GM12878 (cell line): ENCODE measurements around the gene SMIM35. TPM values are rescaled to one million over a fixed set of nuclear protein-coding genes. Genes with fewer than 3 reads are reported as not detected.

Experiments used
- ATAC-seq: fragments of 200-7000 bp; cut with Tn5 transposase; 3 replicates; pipeline ENCODE4 v1.9.1; 2020; ENCODE audit warnings: mild to moderate bottlenecking, moderate library complexity
- BruUV-seq: library from RNA; stranded (reverse); fragments of 400-500 nt; replicated peaks from 2 replicates; lab custom pipeline; 2021; lab: Mats Ljungman, UMichigan
- CTCF ChIA-PET: fragments of 300-600 bp; sonication (Branson Sonifier 250); formaldehyde crosslinking; extraction: SDS; loops from one replicate; lab custom pipeline; 2021; ENCODE audit warnings: inconsistent platforms; lab: Yijun Ruan, JAX
- POLR2A ChIA-PET: fragments of 350-600 bp; formaldehyde crosslinking; extraction: SDS; loops from one replicate; lab custom pipeline; 2021; ENCODE audit warnings: inconsistent platforms; lab: Charles Lee
- RAD21 ChIA-PET: fragments of 300-600 bp; sonication (Branson Sonifier 250); formaldehyde crosslinking; loops from one replicate; lab custom pipeline; 2023; ENCODE audit warnings: antibody characterized with exemption; ENCODE audit not compliant: unreplicated experiment; lab: Charles Lee
- SMC1A ChIA-PET: fragments of 300-600 bp; sonication (Branson Sonifier 250); formaldehyde crosslinking; loops from one replicate; lab custom pipeline; 2023; ENCODE audit not compliant: unreplicated experiment, uncharacterized antibody; lab: Charles Lee
- DNase-seq: peaks from one replicate; pipeline ENCODE4 v3.0.0-alpha.2; 2011; ENCODE audit warnings: low read depth, low spot score
- FAIRE-seq: peaks from 3 replicates; lab custom pipeline; 2011; peaks lifted over from hg19 to GRCh38; lab: Jason Lieb, UNC
- H2AFZ ChIP-seq: 2 replicates; pipeline ENCODE4 v1.6.0; 2011; ENCODE audit warnings: low read depth, low read length, control low read depth; ENCODE audit not compliant: control insufficient read depth
- H3K27ac ChIP-seq: 2 replicates; pipeline ENCODE4 v1.5.1; 2011; ENCODE audit warnings: control low read depth; ENCODE audit not compliant: control insufficient read depth, insufficient read depth
- H3K27me3 ChIP-seq, 2 experiments: replicated peaks in 1 of 2; 2 replicates each; pipeline versions ENCODE4 v1.6.0 to v1.6.1; 2011; ENCODE audit warnings: low read length in 1 of 2; ENCODE audit not compliant: control insufficient read depth in 2 of 2, insufficient read depth in 2 of 2
- H3K36me3 ChIP-seq, 2 experiments: 2 replicates each; pipeline ENCODE4 v1.5.1; 2011; ENCODE audit warnings: low read length in 1 of 2; ENCODE audit not compliant: control insufficient read depth in 2 of 2, insufficient read depth in 2 of 2
- H3K4me1 ChIP-seq: 2 replicates; pipeline ENCODE4 v1.6.1; 2011; ENCODE audit warnings: mild to moderate bottlenecking, low read length, moderate library complexity, mixed read lengths; ENCODE audit not compliant: control insufficient read depth, insufficient read depth
- H3K4me2 ChIP-seq: 2 replicates; pipeline ENCODE4 v1.6.0; 2011; ENCODE audit warnings: control low read depth; ENCODE audit not compliant: control insufficient read depth, insufficient read depth
- H3K4me3 ChIP-seq: fragments of 200-600 bp; sonication (generic); 2 replicates; pipeline ENCODE4 v1.5.1; 2016
- H3K79me2 ChIP-seq: 2 replicates; pipeline ENCODE4 v1.6.0; 2011; ENCODE audit warnings: low read length; ENCODE audit not compliant: control insufficient read depth, insufficient read depth
- H3K9ac ChIP-seq: 2 replicates; pipeline ENCODE4 v1.8.0; 2011; ENCODE audit warnings: low read length, control low read depth, mixed read lengths; ENCODE audit not compliant: control insufficient read depth, insufficient read depth
- H3K9me3 ChIP-seq: replicated peaks from 3 replicates; pipeline ENCODE4 v1.5.1; 2011; ENCODE audit warnings: mild to moderate bottlenecking, low read length; ENCODE audit not compliant: control insufficient read depth, insufficient read depth
- H4K20me1 ChIP-seq: 2 replicates; pipeline ENCODE4 v1.6.0; 2011; ENCODE audit not compliant: control insufficient read depth, insufficient read depth
- BHLHE40 ChIP-seq, 2 experiments: fragments of 450-650 bp in 1 of 2; IDR thresholded peaks; 2 replicates each; pipeline ENCODE4 v1.6.1; 2011 to 2017; ENCODE audit warnings: low read depth in 2 of 2, borderline replicate concordance in 1 of 2, improper control_type of control experiment in 1 of 2, low read length in 1 of 2, mild to moderate bottlenecking in 1 of 2
- BMI1 ChIP-seq: fragments of 450-650 bp; IDR thresholded peaks from 2 replicates; pipeline ENCODE4 v1.6.1; 2016; ENCODE audit warnings: mild to moderate bottlenecking, moderate library complexity, borderline replicate concordance
- CHD4 ChIP-seq: fragments of 200-600 bp; sonication (generic); IDR thresholded peaks from 2 replicates; pipeline ENCODE4 v1.6.1; 2016; ENCODE audit warnings: mild to moderate bottlenecking
- CREM ChIP-seq: IDR thresholded peaks from 2 replicates; pipeline ENCODE4 v1.6.1; 2014; ENCODE audit warnings: antibody characterized with exemption, low read depth
- FOXM1 ChIP-seq: IDR thresholded peaks from 2 replicates; pipeline ENCODE4 v1.6.1; 2012; ENCODE audit warnings: low read depth, mild to moderate bottlenecking, inconsistent platforms, low read length, moderate library complexity
- IKZF2 ChIP-seq, 2 experiments: fragments of 450-650 bp; IDR thresholded peaks; 2 replicates each; pipeline ENCODE4 v1.6.1; 2017; ENCODE audit warnings: mild to moderate bottlenecking in 2 of 2, moderate library complexity in 2 of 2
- MEF2B ChIP-seq: fragments of 450-650 bp; IDR thresholded peaks from 2 replicates; pipeline ENCODE4 v1.6.1; 2018; ENCODE audit warnings: mild to moderate bottlenecking, moderate library complexity; ENCODE audit not compliant: partially characterized antibody, poor library complexity, severe bottlenecking
- MYB ChIP-seq: fragments of 150-350 bp; IDR thresholded peaks from 2 replicates; pipeline ENCODE4 v1.6.1; 2014; ENCODE audit warnings: mild to moderate bottlenecking, low read depth, low read length, borderline replicate concordance
- NR2C2 ChIP-seq: IDR thresholded peaks from 2 replicates; pipeline ENCODE4 v1.6.1; 2011; ENCODE audit warnings: borderline replicate concordance, low read depth; ENCODE audit not compliant: control insufficient read depth, insufficient read length
- PML ChIP-seq: IDR thresholded peaks from 2 replicates; pipeline ENCODE4 v1.6.1; 2012; ENCODE audit warnings: low read length, inconsistent platforms
- POLR2AphosphoS2 ChIP-seq: IDR thresholded peaks from 2 replicates; pipeline ENCODE4 v1.6.1; 2011; ENCODE audit warnings: low read depth, mild to moderate bottlenecking, low read length, improper control_type of control experiment, moderate library complexity
- RUNX3 ChIP-seq: IDR thresholded peaks from 2 replicates; pipeline ENCODE4 v1.6.1; 2012; ENCODE audit warnings: low read length, inconsistent platforms
- STAT3 ChIP-seq: IDR thresholded peaks from 2 replicates; pipeline ENCODE4 v1.6.1; 2011; ENCODE audit warnings: low read depth, low read length, improper control_type of control experiment
- WGBS: methylation state at CpG from one replicate; pipeline ENCODE4 v1.1.6; 2016; ENCODE audit warnings: low lambda C conversion rate; ENCODE audit not compliant: insufficient replicate concordance, insufficient coverage; ENCODE audit errors: missing lambda C conversion rate; 5-methylcytosine and 5-hydroxymethylcytosine counted together
- in situ Hi-C: fragments of 300-500 bp; cut with MboI; formaldehyde crosslinking; loops from 9 replicates; pipeline ENCODE4 v1.14.3; 2018; ENCODE audit warnings: mixed read lengths
- intact Hi-C: fragments of 100-400 bp; cut with micrococcal nuclease; formaldehyde crosslinking; loops from one replicate; pipeline ENCODE4 v1.14.2; 2022; ENCODE audit not compliant: unreplicated experiment
- polyA plus RNA-seq, 11 experiments: library from polyadenylated mRNA; depleted of rRNA in 4 of 11; unstranded in 6 of 11; stranded (reverse) in 5 of 11; fragments of >200 nt; fragmentation: Nextera tagmentation in 4 of 11; fragmentation: Illumina TruSeq in 1 of 11; extraction: Ambion mirVana in 4 of 11; extraction: Trizol in 1 of 11; gene quantifications; 1 replicate in 1 of 11; 2 replicates in 10 of 11; pipeline versions ENCODE4 v1.2.1 to v1.2.3, GENCODE V29; 2011 to 2016; ENCODE audit warnings: inconsistent platforms in 2 of 11, missing spikeins in 2 of 11, low read depth in 1 of 11
- total RNA-seq, 4 experiments: library from RNA; depleted of rRNA in 3 of 4; stranded (reverse); fragments of >200 nt in 3 of 4; fragmentation: Illumina TruSeq in 1 of 4; extraction: Trizol in 1 of 4; gene quantifications; 2 replicates each; pipeline versions ENCODE4 v1.2.1 to v1.2.3, GENCODE V29; 2013 to 2021
- TF ChIP-seq, protein P1 (sequence below): fragments of 450-650 bp; IDR thresholded peaks from 2 replicates; pipeline ENCODE4 v1.6.1; 2017; ENCODE audit warnings: borderline replicate concordance
- TF ChIP-seq, protein P2 (sequence below): fragments of 450-650 bp; IDR thresholded peaks from 2 replicates; pipeline ENCODE4 v1.6.1; 2017; ENCODE audit warnings: low read depth, mild to moderate bottlenecking, moderate library complexity
- TF ChIP-seq, protein P3 (sequence below): fragments of 150-350 bp; IDR thresholded peaks from 2 replicates; pipeline ENCODE4 v1.6.1; 2014; ENCODE audit warnings: mild to moderate bottlenecking, low read depth, low read length
- TF ChIP-seq, protein P4 (sequence below): fragments of 450-650 bp; IDR thresholded peaks from 2 replicates; pipeline ENCODE4 v1.6.1; 2017; ENCODE audit warnings: antibody characterized with exemption, mild to moderate bottlenecking, moderate library complexity

Gene SMIM35
- total and polyA plus RNA-seq, 10 of the 15 experiments (the other 5 are each of a cell fraction or from before 2014, with no cell fraction given) = 0.02 to 1.1 (median 0.05) TPM; not detected in 5

DNA sequence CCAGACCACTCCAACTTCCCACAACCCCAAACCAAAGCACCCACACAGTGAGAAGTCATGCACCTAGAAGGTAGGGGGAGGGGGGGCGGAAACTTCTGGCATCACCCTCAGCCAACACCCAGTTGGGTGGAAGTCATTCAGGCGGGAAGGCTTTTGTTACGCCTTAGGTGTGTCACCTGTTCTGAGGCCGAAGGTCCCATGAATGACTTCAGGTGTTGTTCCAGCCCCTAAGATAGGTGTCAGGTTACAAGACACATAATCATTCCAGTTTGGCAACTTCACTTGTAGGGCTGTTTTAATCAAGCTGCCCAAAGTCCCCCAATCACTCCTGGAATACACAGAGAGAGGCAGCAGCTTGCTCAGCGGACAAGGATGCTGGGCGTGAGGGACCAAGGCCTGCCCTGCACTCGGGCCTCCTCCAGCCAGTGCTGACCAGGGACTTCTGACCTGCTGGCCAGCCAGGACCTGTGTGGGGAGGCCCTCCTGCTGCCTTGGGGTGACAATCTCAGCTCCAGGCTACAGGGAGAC lies 9.9 kb downstream of the SMIM35 start, which contains the start of gene TMPRSS4:
TMPRSS4 (plus strand) TSS at position 325 of the 528 bp plus-strand sequence. CDS start 225 bp downstream, outside the sequence.
- intact Hi-C loops = no loop called here
- ChIA-PET RAD21 (interaction anchor here (1.1 kb wide), 1 partner anchor 42 kb away, joined by 3 read pairs; no protein-coding TSS in a partner anchor), POLR2A (no interaction called here), CTCF (interaction anchor here (1.4 kb wide), 1 partner anchor 24 kb away, joined by 4 read pairs; no protein-coding TSS in a partner anchor), SMC1A (interaction anchor here (0.6 kb wide), 1 partner anchor 123 kb away, joined by 3 read pairs; no protein-coding TSS in a partner anchor)
- H3K27ac ChIP-seq = no peak within 1 kb of the TSS
- H3K9ac ChIP-seq = no peak within 1 kb of the TSS
- no TSS peak for BruUV-seq
- DNase-seq (no peak), ATAC-seq (no peak; the same call in 1 of the 3 replicates), FAIRE-seq (no peak)
- no peaks in the 10 kb centered on the region for H3K9me3 ChIP-seq
- peaks cover 1 to 4% of the 10 kb centered on the region in 2 experiments; a peak in 2 of 4 replicates for H3K27me3 ChIP-seq
- H2AFZ ChIP-seq = no peak within 1 kb of the TSS
- H3K79me2 ChIP-seq = no peaks in the 10 kb centered on the region
- no peaks in the 10 kb centered on the region for H3K4me1 ChIP-seq
- no peak within 1 kb of the TSS for H3K4me3 ChIP-seq
- no peaks in the 10 kb centered on the region for H4K20me1 ChIP-seq
- no peaks in the 10 kb centered on the region for H3K36me3 ChIP-seq
- WGBS = 49% methylated on average over 7 of the region's 7 CpGs
- H3K4me2 ChIP-seq = no peak within 1 kb of the TSS
- in situ Hi-C loops = no loop called here
- TF ChIP-seq MEF2B (no peak), RUNX3 (no peak), BHLHE40 (IDR thresholded peaks at IDR 0.05; ENCODE audit: borderline replicate concordance in 1 of 2, low read depth in 2 of 2, low read length in 1 of 2) (no peak), IKZF2 (IDR thresholded peaks at IDR 0.05) (no peak; a peak in 1 of 4 replicates), NR2C2 (no peak), PML (no peak), MYB (no peak), STAT3 (no peak), FOXM1 (no peak), CHD4 (no peak), CREM (no peak), POLR2AphosphoS2 (no peak), BMI1 (no peak)
- TF ChIP-seq, protein P1, sequence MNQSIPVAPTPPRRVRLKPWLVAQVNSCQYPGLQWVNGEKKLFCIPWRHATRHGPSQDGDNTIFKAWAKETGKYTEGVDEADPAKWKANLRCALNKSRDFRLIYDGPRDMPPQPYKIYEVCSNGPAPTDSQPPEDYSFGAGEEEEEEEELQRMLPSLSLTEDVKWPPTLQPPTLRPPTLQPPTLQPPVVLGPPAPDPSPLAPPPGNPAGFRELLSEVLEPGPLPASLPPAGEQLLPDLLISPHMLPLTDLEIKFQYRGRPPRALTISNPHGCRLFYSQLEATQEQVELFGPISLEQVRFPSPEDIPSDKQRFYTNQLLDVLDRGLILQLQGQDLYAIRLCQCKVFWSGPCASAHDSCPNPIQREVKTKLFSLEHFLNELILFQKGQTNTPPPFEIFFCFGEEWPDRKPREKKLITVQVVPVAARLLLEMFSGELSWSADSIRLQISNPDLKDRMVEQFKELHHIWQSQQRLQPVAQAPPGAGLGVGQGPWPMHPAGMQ = no peak
- TF ChIP-seq, protein P2, sequence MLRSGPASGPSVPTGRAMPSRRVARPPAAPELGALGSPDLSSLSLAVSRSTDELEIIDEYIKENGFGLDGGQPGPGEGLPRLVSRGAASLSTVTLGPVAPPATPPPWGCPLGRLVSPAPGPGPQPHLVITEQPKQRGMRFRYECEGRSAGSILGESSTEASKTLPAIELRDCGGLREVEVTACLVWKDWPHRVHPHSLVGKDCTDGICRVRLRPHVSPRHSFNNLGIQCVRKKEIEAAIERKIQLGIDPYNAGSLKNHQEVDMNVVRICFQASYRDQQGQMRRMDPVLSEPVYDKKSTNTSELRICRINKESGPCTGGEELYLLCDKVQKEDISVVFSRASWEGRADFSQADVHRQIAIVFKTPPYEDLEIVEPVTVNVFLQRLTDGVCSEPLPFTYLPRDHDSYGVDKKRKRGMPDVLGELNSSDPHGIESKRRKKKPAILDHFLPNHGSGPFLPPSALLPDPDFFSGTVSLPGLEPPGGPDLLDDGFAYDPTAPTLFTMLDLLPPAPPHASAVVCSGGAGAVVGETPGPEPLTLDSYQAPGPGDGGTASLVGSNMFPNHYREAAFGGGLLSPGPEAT = no peak
- TF ChIP-seq, protein P3, sequence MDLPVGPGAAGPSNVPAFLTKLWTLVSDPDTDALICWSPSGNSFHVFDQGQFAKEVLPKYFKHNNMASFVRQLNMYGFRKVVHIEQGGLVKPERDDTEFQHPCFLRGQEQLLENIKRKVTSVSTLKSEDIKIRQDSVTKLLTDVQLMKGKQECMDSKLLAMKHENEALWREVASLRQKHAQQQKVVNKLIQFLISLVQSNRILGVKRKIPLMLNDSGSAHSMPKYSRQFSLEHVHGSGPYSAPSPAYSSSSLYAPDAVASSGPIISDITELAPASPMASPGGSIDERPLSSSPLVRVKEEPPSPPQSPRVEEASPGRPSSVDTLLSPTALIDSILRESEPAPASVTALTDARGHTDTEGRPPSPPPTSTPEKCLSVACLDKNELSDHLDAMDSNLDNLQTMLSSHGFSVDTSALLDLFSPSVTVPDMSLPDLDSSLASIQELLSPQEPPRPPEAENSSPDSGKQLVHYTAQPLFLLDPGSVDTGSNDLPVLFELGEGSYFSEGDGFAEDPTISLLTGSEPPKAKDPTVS = no peak
- TF ChIP-seq, protein P4, sequence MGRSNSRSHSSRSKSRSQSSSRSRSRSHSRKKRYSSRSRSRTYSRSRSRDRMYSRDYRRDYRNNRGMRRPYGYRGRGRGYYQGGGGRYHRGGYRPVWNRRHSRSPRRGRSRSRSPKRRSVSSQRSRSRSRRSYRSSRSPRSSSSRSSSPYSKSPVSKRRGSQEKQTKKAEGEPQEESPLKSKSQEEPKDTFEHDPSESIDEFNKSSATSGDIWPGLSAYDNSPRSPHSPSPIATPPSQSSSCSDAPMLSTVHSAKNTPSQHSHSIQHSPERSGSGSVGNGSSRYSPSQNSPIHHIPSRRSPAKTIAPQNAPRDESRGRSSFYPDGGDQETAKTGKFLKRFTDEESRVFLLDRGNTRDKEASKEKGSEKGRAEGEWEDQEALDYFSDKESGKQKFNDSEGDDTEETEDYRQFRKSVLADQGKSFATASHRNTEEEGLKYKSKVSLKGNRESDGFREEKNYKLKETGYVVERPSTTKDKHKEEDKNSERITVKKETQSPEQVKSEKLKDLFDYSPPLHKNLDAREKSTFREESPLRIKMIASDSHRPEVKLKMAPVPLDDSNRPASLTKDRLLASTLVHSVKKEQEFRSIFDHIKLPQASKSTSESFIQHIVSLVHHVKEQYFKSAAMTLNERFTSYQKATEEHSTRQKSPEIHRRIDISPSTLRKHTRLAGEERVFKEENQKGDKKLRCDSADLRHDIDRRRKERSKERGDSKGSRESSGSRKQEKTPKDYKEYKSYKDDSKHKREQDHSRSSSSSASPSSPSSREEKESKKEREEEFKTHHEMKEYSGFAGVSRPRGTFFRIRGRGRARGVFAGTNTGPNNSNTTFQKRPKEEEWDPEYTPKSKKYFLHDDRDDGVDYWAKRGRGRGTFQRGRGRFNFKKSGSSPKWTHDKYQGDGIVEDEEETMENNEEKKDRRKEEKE = no peak
